Retina (tissue), 1 donor: Measurements from ENCODE around the gene ATXN3L.

Experiments
- DNase-seq: peaks from one replicate; pipeline ENCODE4 v3.0.0-alpha.2; 2016

ATXN3L gene

GRCh38 chrX:13319953-13320352 lies at the start of gene ATXN3L:
Gene ATXN3L (minus strand): TSS chrX:13320053. CDS start chrX:13319934, 119 bp downstream.
- DNase-seq: no peak

- peak; percentile 39 for DNase-seq
These were observed 49.6 kb upstream of the ATXN3L start for GRCh38 chrX:13369256-13370030.

GRCh38 chrX:13367950-13368349 lies 48.1 kb upstream of the ATXN3L start:
- no peak for DNase-seq

- no peak for DNase-seq
These were observed 46.8 kb upstream of the ATXN3L start for GRCh38 chrX:13366698-13367097.

- DNase-seq: no peak
These were observed 45.3 kb upstream of the ATXN3L start for GRCh38 chrX:13365161-13365560.

GRCh38 chrX:13364230-13364857 lies 44.5 kb upstream of the ATXN3L start:
- no peak for DNase-seq

GRCh38 chrX:13360146-13360545 lies 40.3 kb upstream of the ATXN3L start:
- DNase-seq: no peak

GRCh38 chrX:13357925-13358324 lies 38.1 kb upstream of the ATXN3L start:
- DNase-seq: peak; percentile 36

- DNase-seq: no peak
These were observed 26.8 kb upstream of the ATXN3L start for GRCh38 chrX:13346646-13347045.

GRCh38 chrX:13345438-13345837 lies 25.6 kb upstream of the ATXN3L start:
- no peak for DNase-seq

- no peak for DNase-seq
These were observed 25.2 kb upstream of the ATXN3L start for GRCh38 chrX:13345037-13345436.

- no peak for DNase-seq
These were observed 21.7 kb upstream of the ATXN3L start for GRCh38 chrX:13341491-13342101.

GRCh38 chrX:13340182-13340791 lies 20.4 kb upstream of the ATXN3L start:
- peak; percentile 3 for DNase-seq

GRCh38 chrX:13339607-13340006 lies 19.8 kb upstream of the ATXN3L start:
- no peak for DNase-seq

- DNase-seq: no peak
These were observed 19.2 kb upstream of the ATXN3L start for GRCh38 chrX:13338996-13339515.

GRCh38 chrX:13334491-13334890 lies 14.6 kb upstream of the ATXN3L start:
- no peak for DNase-seq

GRCh38 chrX:13330446-13330845 lies 10.6 kb upstream of the ATXN3L start:
- DNase-seq: no peak

GRCh38 chrX:13327666-13328065 lies 7.8 kb upstream of the ATXN3L start:
- no peak for DNase-seq

GRCh38 chrX:13323241-13323640 lies 3.4 kb upstream of the ATXN3L start:
- no peak for DNase-seq

GRCh38 chrX:13317366-13317765 lies 2.5 kb downstream of the ATXN3L start:
- no peak for DNase-seq

GRCh38 chrX:13311560-13311959 lies 8.3 kb downstream of the ATXN3L start:
- no peak for DNase-seq

GRCh38 chrX:13309631-13310030 lies 10.2 kb downstream of the ATXN3L start:
- DNase-seq: no peak

- no peak for DNase-seq
These were observed 12.8 kb downstream of the ATXN3L start for GRCh38 chrX:13307041-13307440.
